MM.1S (cell line): ENCODE results near the gene PCDH9.

Experiments used
- DNase-seq: peaks from one replicate; pipeline ENCODE4 v3.0.0-alpha.2; 2015
- H2AFZ ChIP-seq: fragments of 300-600 bp; sonication (generic); 2 replicates; pipeline ENCODE4 v1.6.0; 2016; ENCODE audit warnings: antibody characterized with exemption, low read length
- H3F3A ChIP-seq: fragments of 300-600 bp; sonication (generic); 2 replicates; pipeline ENCODE4 v1.6.1; 2016; ENCODE audit warnings: mild to moderate bottlenecking, antibody characterized with exemption, low read length, moderate library complexity, mixed read lengths; ENCODE audit not compliant: insufficient read depth
- H3K27ac ChIP-seq: fragments of 300-600 bp; sonication (generic); 2 replicates; pipeline ENCODE4 v1.5.1; 2016; ENCODE audit warnings: mild to moderate bottlenecking, low read length
- H3K27me3 ChIP-seq: fragments of 300-600 bp; sonication (generic); replicated peaks from 2 replicates; pipeline ENCODE4 v1.6.0; 2016; ENCODE audit warnings: low read length; ENCODE audit not compliant: insufficient read depth
- H3K36me3 ChIP-seq: fragments of 300-600 bp; sonication (generic); replicated peaks from 2 replicates; pipeline ENCODE4 v1.6.1; 2016; ENCODE audit warnings: mild to moderate bottlenecking, low read length, mixed read lengths; ENCODE audit not compliant: insufficient read depth
- H3K4me1 ChIP-seq: fragments of 300-600 bp; sonication (generic); 2 replicates; pipeline ENCODE4 v1.6.1; 2016; ENCODE audit warnings: low read length, mixed read lengths
- H3K4me2 ChIP-seq: fragments of 300-600 bp; sonication (generic); 2 replicates; pipeline ENCODE4 v1.6.0; 2016; ENCODE audit warnings: low read depth, low read length
- H3K4me3 ChIP-seq: fragments of 300-600 bp; sonication (generic); 2 replicates; pipeline ENCODE4 v1.5.1; 2016; ENCODE audit warnings: low read length, mixed read lengths
- H3K79me2 ChIP-seq: fragments of 300-600 bp; sonication (generic); 2 replicates; pipeline ENCODE4 v1.6.1; 2016; ENCODE audit warnings: mixed run types, low read length, mixed read lengths
- H3K9ac ChIP-seq: fragments of 300-600 bp; sonication (generic); 2 replicates; pipeline ENCODE4 v1.6.1; 2016; ENCODE audit warnings: low read length, mixed read lengths
- H3K9me2 ChIP-seq: fragments of 300-600 bp; sonication (generic); replicated peaks from 2 replicates; pipeline ENCODE4 v1.6.1; 2016; ENCODE audit warnings: mild to moderate bottlenecking, low read length, mixed read lengths; ENCODE audit not compliant: insufficient read depth
- H3K9me3 ChIP-seq: fragments of 300-600 bp; sonication (generic); replicated peaks from 2 replicates; pipeline ENCODE4 v1.6.1; 2016; ENCODE audit warnings: mild to moderate bottlenecking, low read length, mixed read lengths; ENCODE audit not compliant: insufficient read depth
- H4K20me1 ChIP-seq: fragments of 300-600 bp; sonication (generic); 2 replicates; pipeline ENCODE4 v1.6.1; 2016; ENCODE audit warnings: mild to moderate bottlenecking, low read length, moderate library complexity, mixed read lengths; ENCODE audit not compliant: insufficient read depth
- EZH2 ChIP-seq: fragments of 300-600 bp; sonication (generic); optimal IDR thresholded peaks from 2 replicates; pipeline ENCODE3; 2017; ENCODE audit warnings: low read depth, mild to moderate bottlenecking, antibody characterized with exemption, low read length, mixed read lengths
- EZH2phosphoT487 ChIP-seq: fragments of 300-600 bp; sonication (generic); IDR thresholded peaks from 2 replicates; pipeline ENCODE4 v1.6.1; 2018; ENCODE audit warnings: antibody characterized with exemption, low read length
- TF ChIP-seq, protein P1 (sequence below): fragments of 300-600 bp; sonication (generic); IDR thresholded peaks from 2 replicates; pipeline ENCODE4 v1.5.1; 2016; ENCODE audit warnings: antibody characterized with exemption, low read length, mixed read lengths

The PCDH9 gene

DNA sequence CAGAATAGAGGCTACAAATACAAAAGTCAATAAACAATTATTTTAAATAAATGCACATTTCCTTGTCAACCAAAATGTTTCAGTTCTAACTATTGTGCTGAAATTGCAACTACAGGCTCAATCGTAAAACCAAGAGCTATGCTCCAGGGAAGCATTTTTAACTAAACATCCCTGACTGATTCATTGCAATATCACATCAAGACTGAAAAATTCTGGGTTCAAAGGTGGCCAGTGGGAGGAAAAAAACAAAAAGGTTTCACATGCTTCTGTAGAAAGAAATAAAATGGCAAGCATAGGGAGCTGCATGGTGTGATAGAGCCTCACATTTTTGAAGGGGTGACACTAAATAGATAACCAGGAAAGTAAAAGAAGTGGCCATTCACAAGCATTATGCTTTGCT lies 862.8 kb downstream of the PCDH9 start:
- Histone ChIP-seq H3K9me2 (no peaks in the 10 kb centered on the region), H3K27ac (no peak overlapping the region), H3K4me2 (no peak overlapping the region), H3K79me2 (no peaks in the 10 kb centered on the region), H3K36me3 (no peaks in the 10 kb centered on the region), H3F3A (no peaks in the 10 kb centered on the region), H4K20me1 (no peaks in the 10 kb centered on the region), H3K9me3 (no peaks in the 10 kb centered on the region), H2AFZ (no peak overlapping the region), H3K4me1 (no peaks in the 10 kb centered on the region), H3K27me3 (no peaks in the 10 kb centered on the region), H3K9ac (no peak overlapping the region), H3K4me3 (no peak overlapping the region)
- DNase-seq = no peak
- TF ChIP-seq EZH2phosphoT487 (no peak), EZH2 (no peak)
- TF ChIP-seq, protein P1, sequence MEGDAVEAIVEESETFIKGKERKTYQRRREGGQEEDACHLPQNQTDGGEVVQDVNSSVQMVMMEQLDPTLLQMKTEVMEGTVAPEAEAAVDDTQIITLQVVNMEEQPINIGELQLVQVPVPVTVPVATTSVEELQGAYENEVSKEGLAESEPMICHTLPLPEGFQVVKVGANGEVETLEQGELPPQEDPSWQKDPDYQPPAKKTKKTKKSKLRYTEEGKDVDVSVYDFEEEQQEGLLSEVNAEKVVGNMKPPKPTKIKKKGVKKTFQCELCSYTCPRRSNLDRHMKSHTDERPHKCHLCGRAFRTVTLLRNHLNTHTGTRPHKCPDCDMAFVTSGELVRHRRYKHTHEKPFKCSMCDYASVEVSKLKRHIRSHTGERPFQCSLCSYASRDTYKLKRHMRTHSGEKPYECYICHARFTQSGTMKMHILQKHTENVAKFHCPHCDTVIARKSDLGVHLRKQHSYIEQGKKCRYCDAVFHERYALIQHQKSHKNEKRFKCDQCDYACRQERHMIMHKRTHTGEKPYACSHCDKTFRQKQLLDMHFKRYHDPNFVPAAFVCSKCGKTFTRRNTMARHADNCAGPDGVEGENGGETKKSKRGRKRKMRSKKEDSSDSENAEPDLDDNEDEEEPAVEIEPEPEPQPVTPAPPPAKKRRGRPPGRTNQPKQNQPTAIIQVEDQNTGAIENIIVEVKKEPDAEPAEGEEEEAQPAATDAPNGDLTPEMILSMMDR = no peak

DNA sequence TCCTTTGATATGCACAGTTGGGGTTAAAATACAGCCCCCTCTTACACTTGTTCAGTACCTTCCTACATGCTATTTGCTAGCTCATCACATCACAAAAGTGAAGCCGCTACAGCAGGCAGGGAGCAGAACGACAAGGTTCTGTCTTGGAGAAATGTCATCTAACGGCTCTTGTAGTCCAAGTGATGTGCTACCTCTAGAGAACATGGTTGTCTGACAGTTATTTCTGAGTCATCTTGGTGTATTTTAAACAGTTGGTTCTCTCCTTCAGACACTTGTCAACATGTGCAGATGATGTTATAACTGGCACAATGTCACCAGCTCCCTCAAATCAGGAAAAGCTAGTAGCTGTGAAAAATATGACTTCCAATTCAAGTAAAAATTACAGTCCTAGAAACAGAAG lies 865.0 kb downstream of the PCDH9 start:
- DNase-seq = no peak
- Histone ChIP-seq H3K79me2 (no peaks in the 10 kb centered on the region), H3K27me3 (no peaks in the 10 kb centered on the region), H2AFZ (no peak overlapping the region), H3F3A (no peaks in the 10 kb centered on the region), H3K4me1 (no peaks in the 10 kb centered on the region), H3K9me2 (no peaks in the 10 kb centered on the region), H3K4me2 (no peak overlapping the region), H3K9ac (no peak overlapping the region), H3K4me3 (no peak overlapping the region), H3K36me3 (no peaks in the 10 kb centered on the region), H3K27ac (no peak overlapping the region), H3K9me3 (no peaks in the 10 kb centered on the region), H4K20me1 (no peaks in the 10 kb centered on the region)
- TF ChIP-seq EZH2phosphoT487 (no peak), EZH2 (no peak)
- TF ChIP-seq, protein P1 = no peak

DNA sequence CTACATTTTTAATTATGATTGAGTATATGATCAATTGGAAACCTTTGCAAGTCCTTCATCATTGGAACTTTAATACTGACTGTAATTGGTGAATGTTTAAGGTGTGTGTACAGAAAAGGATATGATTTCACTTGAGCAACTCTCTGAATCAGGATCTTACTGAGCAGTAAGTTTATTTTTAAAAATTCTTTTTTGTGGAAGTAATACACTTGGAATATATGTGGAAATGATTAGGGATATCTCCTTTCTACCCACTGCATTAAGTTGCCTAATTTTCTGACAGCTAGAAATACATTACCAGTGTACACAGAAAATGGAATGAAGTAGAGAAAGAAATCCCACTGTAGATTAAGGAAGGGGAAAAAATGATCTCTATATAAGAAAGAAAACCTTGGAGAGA lies 865.8 kb downstream of the PCDH9 start:
- no peak overlapping the region for H3K4me2 ChIP-seq
- H3F3A ChIP-seq = no peaks in the 10 kb centered on the region
- H3K9me2 ChIP-seq = no peaks in the 10 kb centered on the region
- H3K36me3 ChIP-seq = no peaks in the 10 kb centered on the region
- no peaks in the 10 kb centered on the region for H4K20me1 ChIP-seq
- H3K9me3 ChIP-seq = no peaks in the 10 kb centered on the region
- no peaks in the 10 kb centered on the region for H3K27me3 ChIP-seq
- H3K79me2 ChIP-seq = no peaks in the 10 kb centered on the region
- H3K4me3 ChIP-seq = no peak overlapping the region
- H2AFZ ChIP-seq = no peak overlapping the region
- no peak for DNase-seq
- H3K4me1 ChIP-seq = no peaks in the 10 kb centered on the region
- H3K27ac ChIP-seq = no peak overlapping the region
- no peak for TF ChIP-seq EZH2phosphoT487
- TF ChIP-seq, protein P1 = no peak
- no peak overlapping the region for H3K9ac ChIP-seq
